Body of pancreas (tissue), 4 donors: ENCODE data around the gene NOSTRIN. TPM values are rescaled to one million over a fixed set of nuclear protein-coding genes. Genes with fewer than 3 reads are reported as not detected.

Source experiments
- ATAC-seq: fragments of 150-250 bp; one replicate; pipeline ENCODE4 v1.9.1; 2016
- DNase-seq, 4 donors: peaks; one replicate each; pipeline ENCODE4 v3.0.0-alpha.2; 2019
- H3K27ac ChIP-seq, 4 donors: fragments of 200-600 bp; sonication (generic); 1 replicate in 3 of 4; 2 replicates in 1 of 4; pipeline versions ENCODE4 v1.5.1 to v1.6.1; 2016 to 2019; ENCODE audit warnings: mild to moderate bottlenecking in 1 of 4, mixed read lengths in 1 of 4, moderate library complexity in 1 of 4
- H3K27me3 ChIP-seq, 2 donors: fragments of 200-600 bp; sonication (generic); one replicate each; pipeline ENCODE4 v1.6.0; 2016; ENCODE audit warnings: mild to moderate bottlenecking in 1 of 2
- H3K36me3 ChIP-seq, 2 donors: fragments of 200-600 bp; sonication (generic); replicated peaks in 1 of 2; 2 replicates each; pipeline ENCODE4 v1.5.1; 2016; ENCODE audit warnings: low read depth in 2 of 2; ENCODE audit not compliant: insufficient read depth in 1 of 2
- H3K4me1 ChIP-seq: fragments of 200-600 bp; sonication (generic); one replicate; pipeline ENCODE4 v1.6.0; 2016
- H3K4me3 ChIP-seq, 2 donors: fragments of 200-600 bp; sonication (generic); 1 replicate in 1 of 2; 2 replicates in 1 of 2; pipeline ENCODE4 v1.5.1; 2016 to 2019
- H3K9me3 ChIP-seq, 3 donors: fragments of 200-600 bp; sonication (generic); 1 replicate in 2 of 3; 2 replicates in 1 of 3; pipeline ENCODE4 v1.5.1; 2016
- CTCF ChIP-seq, 7 experiments: fragments of 450-650 bp in 4 of 7; fragments of 200-600 bp in 3 of 7; sonication (generic) in 3 of 7; IDR thresholded peaks; one replicate each; pipeline ENCODE4 v1.5.1; 2016 to 2019; ENCODE audit warnings: antibody characterized with exemption in 7 of 7
- POLR2A ChIP-seq, 3 donors: fragments of 450-650 bp; IDR thresholded peaks; one replicate each; pipeline ENCODE4 v1.6.1; 2016; ENCODE audit warnings: antibody characterized with exemption in 3 of 3, mild to moderate bottlenecking in 2 of 3
- WGBS, 2 donors: methylation state at CpG; one replicate each; pipeline ENCODE4 v1.1.5; 2017; 5-methylcytosine and 5-hydroxymethylcytosine counted together
- intact Hi-C: fragments of 100-400 bp; cut with DNase I; formaldehyde crosslinking; loops from one replicate; pipeline ENCODE4 v1.15.1; 2023
- total RNA-seq, 2 donors: library from RNA; depleted of rRNA; stranded (reverse); fragments of >200 nt; gene quantifications; one replicate each; pipeline ENCODE4 v1.1.0, GENCODE V29; 2016

The NOSTRIN gene
- total RNA-seq, 2 donors from 2014 or later = 34.8 to 64.3 TPM

- Histone ChIP-seq H3K9me3 (no peaks in the 10 kb centered on the region), H3K27me3 (no peaks in the 10 kb centered on the region), H3K27ac (no peak overlapping the region), H3K4me1 (no peaks in the 10 kb centered on the region), H3K36me3 (no peaks in the 10 kb centered on the region), H3K4me3 (no peak overlapping the region)
- 51 to 74% methylated on average over 2 of the region's 2 CpGs for WGBS, 2 donors
- TF ChIP-seq CTCF (IDR thresholded peaks at IDR 0.05) (no peak), POLR2A (IDR thresholded peaks at IDR 0.05) (no peak)
- no peak for DNase-seq
- intact Hi-C loops = no loop called here
- ATAC-seq = no peak
Measured at GRCh38 chr2:168793596-168793995, 8.8 kb upstream of the NOSTRIN start.

GRCh38 chr2:168794968-168795367, 7.5 kb upstream of the NOSTRIN start:
- no peaks in the 10 kb centered on the region for H3K36me3 ChIP-seq
- H3K27ac ChIP-seq = no peak overlapping the region
- intact Hi-C loops = no loop called here
- no peak overlapping the region for H3K4me3 ChIP-seq
- DNase-seq = no peak
- TF ChIP-seq CTCF (IDR thresholded peaks at IDR 0.05) = no peak
- no peak for TF ChIP-seq POLR2A (IDR thresholded peaks at IDR 0.05)
- no peak for ATAC-seq
- H3K9me3 ChIP-seq = no peaks in the 10 kb centered on the region
- no peaks in the 10 kb centered on the region for H3K4me1 ChIP-seq
- WGBS, 2 donors = 32 to 39% methylated on average over 1 of the region's 1 CpG
- no peaks in the 10 kb centered on the region for H3K27me3 ChIP-seq

- no peaks in the 10 kb centered on the region for H3K9me3 ChIP-seq
- ATAC-seq (peak; percentile 6), DNase-seq (no peak)
- intact Hi-C loops = no loop called here
- H3K27me3 ChIP-seq = no peaks in the 10 kb centered on the region
- H3K27ac ChIP-seq = peak overlapping the region in 2 of 4 donors; percentile 22 to 42
- WGBS, 2 donors = 82 to 88% methylated on average over 9 of the region's 9 CpGs
- H3K4me3 ChIP-seq = no peak overlapping the region
- no peaks in the 10 kb centered on the region for H3K36me3 ChIP-seq
- TF ChIP-seq POLR2A (IDR thresholded peaks at IDR 0.05) = no peak
- no peak for TF ChIP-seq CTCF (IDR thresholded peaks at IDR 0.05)
- no peaks in the 10 kb centered on the region for H3K4me1 ChIP-seq
Measured at GRCh38 chr2:168796090-168796577, 6.3 kb upstream of the NOSTRIN start.

GRCh38 chr2:168796583-168797285, 5.7 kb upstream of the NOSTRIN start:
- Histone ChIP-seq H3K36me3 (no peaks in the 10 kb centered on the region), H3K27ac (peak overlapping the region in 2 of 4 donors; percentile 22 to 42), H3K27me3 (no peaks in the 10 kb centered on the region), H3K4me1 (peaks cover 1% of the 10 kb centered on the region), H3K9me3 (no peaks in the 10 kb centered on the region), H3K4me3 (no peak overlapping the region)
- DNase-seq (no peak), ATAC-seq (peak; percentile 62)
- TF ChIP-seq CTCF (IDR thresholded peaks at IDR 0.05) = no peak
- TF ChIP-seq POLR2A (IDR thresholded peaks at IDR 0.05) = no peak
- intact Hi-C loops = no loop called here
- 71 to 75% methylated on average over 8 of the region's 8 CpGs for WGBS, 2 donors

GRCh38 chr2:168797286-168797655, 5.2 kb upstream of the NOSTRIN start:
- intact Hi-C loops = no loop called here
- Histone ChIP-seq H3K27ac (no peak overlapping the region), H3K4me1 (peaks cover 7% of the 10 kb centered on the region), H3K36me3 (no peaks in the 10 kb centered on the region), H3K27me3 (no peaks in the 10 kb centered on the region), H3K4me3 (no peak overlapping the region), H3K9me3 (no peaks in the 10 kb centered on the region)
- DNase-seq (no peak), ATAC-seq (no peak)
- no peak for TF ChIP-seq CTCF (IDR thresholded peaks at IDR 0.05)
